ENCODE data around the gene RBBP6. TPM values are rescaled to one million over a fixed set of nuclear protein-coding genes. Genes with fewer than 3 reads are reported as not detected.
"Not testable (repeated sequence)": the region's sequence is repeated elsewhere in the genome, so short reads cannot be mapped to it uniquely, and the experiment has no call there.

The RBBP6 gene
- total RNA-seq, 2 donors from 2014 or later, result 34.7 to 39.0 TPM

GRCh38 chr16:24571096-24571495 is 31.7 kb downstream of the RBBP6 start:
- H3K9ac ChIP-seq (ENCODE audit: low read depth in 2 of 2, low read length in 2 of 2), result no peak overlapping the region
- H3K4me1 ChIP-seq, result no peaks in the 10 kb centered on the region
- DNase-seq, result no peak
- no peak overlapping the region for H3K27ac ChIP-seq
- TF ChIP-seq CTCF (IDR thresholded peaks at IDR 0.05), result no peak
- peaks cover 15% of the 10 kb centered on the region for H3K36me3 ChIP-seq
- no peaks in the 10 kb centered on the region for H3K9me3 ChIP-seq
- H3K4me3 ChIP-seq, result no peak overlapping the region
- intact Hi-C loops (cut with DNase I), result no loop called here
- H3K27me3 ChIP-seq, result no peaks in the 10 kb centered on the region

DNA sequence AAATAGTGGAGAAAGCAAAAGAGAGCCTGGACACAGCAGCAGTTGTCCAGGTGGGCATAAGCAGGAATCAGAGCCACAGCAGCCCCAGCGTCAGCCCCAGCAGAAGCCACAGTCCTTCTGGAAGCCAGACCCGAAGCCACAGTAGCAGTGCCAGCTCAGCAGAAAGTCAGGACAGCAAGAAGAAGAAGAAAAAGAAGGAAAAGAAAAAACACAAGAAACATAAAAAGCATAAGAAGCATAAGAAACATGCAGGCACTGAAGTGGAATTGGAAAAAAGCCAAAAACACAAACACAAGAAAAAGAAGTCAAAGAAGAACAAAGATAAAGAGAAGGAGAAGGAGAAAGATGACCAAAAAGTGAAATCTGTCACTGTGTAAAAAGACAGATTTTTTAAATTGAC is 32.7 kb downstream of the RBBP6 start:
- Histone ChIP-seq H3K4me3 (no peak overlapping the region), H3K27me3 (no peaks in the 10 kb centered on the region), H3K9me3 (no peaks in the 10 kb centered on the region), H3K9ac (ENCODE audit: low read depth in 2 of 2, low read length in 2 of 2) (no peak overlapping the region), H3K27ac (no peak overlapping the region), H3K36me3 (peaks cover 15% of the 10 kb centered on the region), H3K4me1 (no peaks in the 10 kb centered on the region)
- intact Hi-C loops (cut with DNase I), result no loop called here
- DNase-seq, result no peak
- no peak for TF ChIP-seq CTCF (IDR thresholded peaks at IDR 0.05)

DNA sequence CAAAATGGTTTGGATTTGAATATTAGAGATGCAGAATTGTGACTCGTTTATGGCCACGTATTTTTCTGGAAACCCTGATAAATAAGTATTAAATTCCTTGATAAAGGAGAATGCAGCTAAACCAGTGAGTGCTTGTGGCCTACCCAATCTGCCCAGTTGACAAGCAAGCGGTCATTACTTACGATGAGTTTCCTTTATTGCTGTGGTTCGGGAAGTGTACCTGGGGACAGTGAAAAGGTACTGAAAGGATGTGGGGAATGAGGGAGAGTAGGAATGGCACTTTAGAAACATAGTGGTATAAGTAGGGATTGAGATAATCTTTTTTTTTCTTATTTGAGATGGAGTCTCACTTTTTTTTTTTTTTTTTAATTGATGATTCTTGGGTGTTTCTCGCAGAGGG is 33.8 kb downstream of the RBBP6 start:
- Histone ChIP-seq H3K27ac (no peak overlapping the region), H3K36me3 (peaks cover 8% of the 10 kb centered on the region), H3K4me3 (no peak overlapping the region), H3K4me1 (no peaks in the 10 kb centered on the region), H3K9ac (ENCODE audit: low read depth in 2 of 2, low read length in 2 of 2) (no peak overlapping the region), H3K9me3 (no peaks in the 10 kb centered on the region), H3K27me3 (no peaks in the 10 kb centered on the region)
- no peak for TF ChIP-seq CTCF (IDR thresholded peaks at IDR 0.05)
- intact Hi-C loops (cut with DNase I), result no loop called here
- no peak for DNase-seq

DNA sequence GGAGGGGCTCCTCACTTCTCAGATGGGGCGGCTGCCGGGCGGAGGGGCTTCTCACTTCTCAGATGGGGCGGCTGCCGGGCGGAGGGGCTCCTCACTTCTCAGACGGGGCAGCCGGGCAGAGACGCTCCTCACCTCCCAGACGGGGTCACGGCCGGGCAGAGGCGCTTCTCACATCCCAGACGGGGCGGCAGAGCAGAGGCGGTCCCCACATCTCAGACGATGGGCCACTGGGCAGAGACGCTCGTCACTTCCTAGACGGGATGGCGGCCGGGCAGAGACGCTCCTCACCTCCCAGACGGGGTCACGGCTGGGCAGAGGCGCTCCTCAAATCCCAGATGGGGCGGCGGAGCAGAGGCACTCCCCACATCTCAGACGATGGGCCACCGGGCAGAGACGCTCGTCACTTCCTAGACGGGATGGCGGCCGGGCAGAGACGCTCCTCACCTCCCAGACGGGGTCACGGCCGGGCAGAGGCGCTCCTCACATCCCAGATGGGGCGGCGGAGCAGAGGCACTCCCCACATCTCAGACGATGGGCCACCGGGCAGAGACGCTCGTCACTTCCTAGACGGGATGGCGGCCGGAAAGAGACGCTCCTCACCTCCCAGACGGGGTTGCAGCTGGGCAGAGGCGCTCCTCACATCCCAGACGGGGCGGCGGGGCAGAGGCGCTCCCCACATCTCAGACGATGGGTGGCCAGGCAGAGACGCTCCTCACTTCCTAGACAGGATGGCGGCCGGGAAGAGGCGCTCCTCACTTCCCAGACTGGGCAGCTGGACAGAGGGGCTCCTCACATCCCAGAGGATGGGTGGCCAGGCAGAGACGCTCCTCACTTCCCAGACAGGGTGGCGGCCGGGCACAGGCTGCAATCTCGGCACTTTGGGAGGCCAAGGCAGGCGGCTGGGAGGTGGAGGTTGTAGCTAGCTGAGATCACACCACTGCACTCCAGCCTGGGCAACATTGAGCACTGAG is 35.4 kb downstream of the RBBP6 start:
- H3K9me3 ChIP-seq; H3K36me3 ChIP-seq; H3K27me3 ChIP-seq; intact Hi-C loops (cut with DNase I); H3K4me3 ChIP-seq; DNase-seq; H3K4me1 ChIP-seq; H3K27ac ChIP-seq; H3K9ac ChIP-seq (ENCODE audit: low read depth in 2 of 2, low read length in 2 of 2): not testable (repeated sequence)

GRCh38 chr16:24575791-24576190 is 36.4 kb downstream of the RBBP6 start:
- not testable (repeated sequence) for H3K9ac ChIP-seq (ENCODE audit: low read depth in 2 of 2, low read length in 2 of 2)

GRCh38 chr16:24577167-24577566 is 37.8 kb downstream of the RBBP6 start:
- DNase-seq, result no peak
- TF ChIP-seq CTCF (IDR thresholded peaks at IDR 0.05), result no peak
- no peak overlapping the region for H3K4me3 ChIP-seq
- intact Hi-C loops (cut with DNase I), result no loop called here
- no peaks in the 10 kb centered on the region for H3K9me3 ChIP-seq
- no peak overlapping the region for H3K9ac ChIP-seq (ENCODE audit: low read depth in 2 of 2, low read length in 2 of 2)
- H3K36me3 ChIP-seq, result no peaks in the 10 kb centered on the region
- no peak overlapping the region for H3K27ac ChIP-seq
- H3K4me1 ChIP-seq, result no peaks in the 10 kb centered on the region
- no peaks in the 10 kb centered on the region for H3K27me3 ChIP-seq

More at GRCh38 chr16:24575791-24576190, 36.4 kb downstream of the RBBP6 start:
- intact Hi-C loops (cut with DNase I); H3K9me3 ChIP-seq; H3K36me3 ChIP-seq; H3K4me3 ChIP-seq; H3K4me1 ChIP-seq; H3K27me3 ChIP-seq; H3K27ac ChIP-seq; DNase-seq: not testable (repeated sequence)
